Measurements from ENCODE around the gene FRMPD4.
"Not testable (repeated sequence)": the region's sequence is repeated elsewhere in the genome, so short reads cannot be mapped to it uniquely, and the experiment has no call there.

Gene FRMPD4

GRCh38 chrX:12440246-12440645, 302.0 kb downstream of the FRMPD4 start:
- DNase-seq (ENCODE audit: low read depth in 2 of 2) = no peak

- no peak for DNase-seq (ENCODE audit: low read depth in 2 of 2)
These were observed 303.3 kb downstream of the FRMPD4 start for GRCh38 chrX:12441381-12442128.

DNA sequence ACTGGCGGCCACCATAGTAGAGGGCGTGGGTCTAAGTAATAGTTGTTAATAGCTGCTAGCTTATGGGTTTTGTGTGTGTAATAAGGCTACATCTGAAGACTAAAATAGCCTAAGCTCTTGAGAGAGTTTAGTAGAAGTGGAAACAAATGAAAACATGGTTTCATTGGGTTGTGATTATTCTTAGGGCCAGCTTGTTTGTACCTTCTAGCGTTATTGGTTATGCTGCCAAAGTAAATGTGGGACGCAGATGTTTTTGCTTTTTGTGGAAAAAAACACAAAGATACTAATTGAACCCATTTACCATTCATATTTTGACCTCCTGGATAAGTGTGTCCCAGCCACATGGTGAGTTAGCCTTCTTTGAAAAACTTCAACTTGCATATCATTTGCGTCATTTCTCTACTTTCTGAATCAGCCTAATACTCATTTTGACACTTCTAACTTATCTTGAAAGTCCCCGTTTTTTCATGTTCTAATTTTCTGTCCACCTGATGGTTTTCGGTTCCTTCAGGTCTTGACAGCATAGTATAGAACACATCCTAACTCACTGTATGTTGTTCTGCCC, 305.3 kb downstream of the FRMPD4 start:
- no peak for DNase-seq (ENCODE audit: low read depth in 2 of 2)

- no peak for DNase-seq (ENCODE audit: low read depth in 2 of 2)
These were observed 308.2 kb downstream of the FRMPD4 start for GRCh38 chrX:12446342-12447075.

GRCh38 chrX:12447448-12448064, 309.3 kb downstream of the FRMPD4 start:
- no peak for DNase-seq (ENCODE audit: low read depth in 2 of 2)

GRCh38 chrX:12452268-12452667, 314.0 kb downstream of the FRMPD4 start:
- no peak for DNase-seq (ENCODE audit: low read depth in 2 of 2)

DNA sequence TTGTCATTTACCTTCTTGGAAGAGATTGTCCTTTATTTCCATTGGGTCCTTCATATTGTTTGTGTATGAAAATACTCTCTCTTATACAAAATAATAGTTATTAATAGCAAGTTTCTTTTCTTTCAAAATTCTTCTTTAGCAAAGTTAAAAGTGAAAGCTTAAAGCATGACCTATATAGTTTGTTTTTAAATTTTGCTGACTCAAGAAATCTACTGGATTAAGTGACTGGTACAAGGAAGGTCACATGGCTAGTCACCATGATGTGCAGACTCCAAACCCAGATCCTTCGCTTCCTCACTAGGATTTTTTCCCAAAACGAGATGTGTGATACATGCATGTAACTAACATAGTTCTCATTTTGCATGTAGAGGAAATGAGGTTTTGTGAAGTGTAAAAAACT, 322.7 kb downstream of the FRMPD4 start:
- DNase-seq (ENCODE audit: low read depth in 2 of 2) = no peak

- DNase-seq (ENCODE audit: low read depth in 2 of 2) = no peak
These were observed 324.8 kb downstream of the FRMPD4 start for GRCh38 chrX:12463052-12463451.

GRCh38 chrX:12463873-12464272, 325.6 kb downstream of the FRMPD4 start:
- no peak for DNase-seq (ENCODE audit: low read depth in 2 of 2)

GRCh38 chrX:12467321-12467720, 329.0 kb downstream of the FRMPD4 start:
- DNase-seq (ENCODE audit: low read depth in 2 of 2) = no peak

GRCh38 chrX:12469296-12469695, 331.0 kb downstream of the FRMPD4 start:
- DNase-seq (ENCODE audit: low read depth in 2 of 2) = no peak

DNA sequence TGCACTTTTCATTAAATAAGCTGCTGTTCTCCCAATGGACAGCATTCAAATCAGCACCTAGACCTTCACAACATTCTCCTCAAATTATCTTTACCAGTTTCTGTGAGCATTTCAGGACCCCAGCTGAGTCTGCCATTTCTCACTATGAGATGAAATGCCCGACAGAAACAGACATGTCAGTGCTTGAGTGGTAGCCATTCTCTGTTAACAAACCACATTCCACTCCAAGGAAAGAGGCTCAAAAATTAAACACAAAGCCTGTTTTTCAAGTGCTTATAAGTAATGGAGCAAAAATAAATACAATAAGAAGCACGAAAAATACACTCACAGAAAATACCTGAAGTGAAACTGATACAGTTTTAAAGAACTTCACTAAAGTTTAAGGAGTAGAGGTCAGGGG, 332.8 kb downstream of the FRMPD4 start:
- DNase-seq (ENCODE audit: low read depth in 2 of 2) = no peak

- no peak for DNase-seq (ENCODE audit: low read depth in 2 of 2)
These were observed 342.7 kb downstream of the FRMPD4 start for GRCh38 chrX:12480956-12481355.

- DNase-seq (ENCODE audit: low read depth in 2 of 2) = no peak
These were observed 349.9 kb downstream of the FRMPD4 start for GRCh38 chrX:12488220-12488619.

GRCh38 chrX:12488771-12489170, 350.5 kb downstream of the FRMPD4 start:
- no peak for DNase-seq (ENCODE audit: low read depth in 2 of 2)

DNA sequence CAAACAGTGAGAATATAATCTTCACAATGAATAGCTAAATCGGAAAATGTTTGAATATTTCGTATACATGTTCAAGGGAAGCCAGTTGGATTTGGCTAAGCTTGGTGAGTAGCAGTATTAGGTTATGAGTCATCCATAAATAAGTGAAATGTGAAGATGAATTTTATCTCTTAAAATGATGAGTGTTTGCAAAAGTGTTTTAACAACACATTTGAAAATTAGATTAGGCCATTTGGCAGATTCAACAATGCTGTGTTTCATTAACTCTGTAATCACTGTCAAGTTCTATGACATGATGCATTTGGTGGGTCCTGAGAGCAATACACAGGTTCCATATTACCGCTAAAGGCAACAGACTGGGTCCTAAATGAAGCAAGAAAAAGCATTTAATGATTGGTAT, 351.1 kb downstream of the FRMPD4 start:
- DNase-seq (ENCODE audit: low read depth in 2 of 2) = no peak

DNA sequence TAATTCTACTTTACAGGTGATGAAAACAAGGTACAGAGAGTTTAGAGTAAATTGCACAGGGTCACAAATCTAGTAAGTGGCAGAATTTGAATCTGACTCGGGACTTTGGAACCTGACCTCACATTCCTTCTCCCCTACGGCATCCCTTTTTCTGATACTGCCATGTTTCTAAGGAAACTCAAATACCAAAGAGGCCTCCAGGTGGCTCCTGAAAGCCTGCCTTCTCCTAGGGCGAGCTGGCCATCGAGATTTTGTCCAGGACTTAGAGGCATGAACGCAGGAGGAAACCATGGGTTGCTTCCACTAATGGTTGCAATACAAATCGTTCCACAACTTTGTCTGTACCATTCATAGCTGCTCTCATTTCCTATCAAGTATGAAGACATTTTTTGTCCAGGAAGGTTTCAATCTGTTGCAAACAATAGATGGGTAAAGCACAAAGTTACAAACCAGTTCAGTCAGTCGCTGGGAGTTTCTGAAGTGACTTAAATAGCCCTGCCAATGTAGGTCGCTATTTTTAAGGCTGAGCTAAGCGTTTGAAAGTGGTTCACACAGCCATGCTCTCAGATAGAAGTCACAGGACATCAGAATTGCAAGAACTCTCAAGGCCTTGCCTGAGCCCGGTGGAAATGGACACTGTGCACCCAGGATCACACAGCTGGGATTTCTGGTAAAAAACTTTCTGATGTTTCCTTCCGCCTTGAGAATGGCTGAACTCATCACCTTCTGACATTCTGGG, 356.3 kb downstream of the FRMPD4 start:
- DNase-seq (ENCODE audit: low read depth in 2 of 2) = no peak

DNA sequence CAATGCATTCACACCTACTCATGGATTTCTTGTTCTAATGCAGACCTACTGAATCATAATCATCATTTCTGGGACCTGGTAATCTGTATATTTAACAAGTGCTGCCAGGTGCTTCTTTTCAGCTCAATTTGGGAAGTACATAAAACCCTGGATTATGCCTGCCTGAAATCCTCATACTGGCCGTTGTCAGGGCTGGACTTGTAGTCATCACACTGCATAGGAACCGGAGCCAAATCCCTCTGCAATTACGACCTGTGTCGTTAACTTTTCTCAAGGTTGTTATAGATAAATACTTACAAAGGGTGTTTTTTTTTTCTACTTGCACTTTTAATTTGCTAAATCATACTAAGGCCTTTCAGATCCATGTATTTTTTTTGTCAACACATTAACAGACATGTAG, 358.1 kb downstream of the FRMPD4 start:
- no peak for DNase-seq (ENCODE audit: low read depth in 2 of 2)

- DNase-seq (ENCODE audit: low read depth in 2 of 2) = no peak
These were observed 359.7 kb downstream of the FRMPD4 start for GRCh38 chrX:12497832-12498591.

DNA sequence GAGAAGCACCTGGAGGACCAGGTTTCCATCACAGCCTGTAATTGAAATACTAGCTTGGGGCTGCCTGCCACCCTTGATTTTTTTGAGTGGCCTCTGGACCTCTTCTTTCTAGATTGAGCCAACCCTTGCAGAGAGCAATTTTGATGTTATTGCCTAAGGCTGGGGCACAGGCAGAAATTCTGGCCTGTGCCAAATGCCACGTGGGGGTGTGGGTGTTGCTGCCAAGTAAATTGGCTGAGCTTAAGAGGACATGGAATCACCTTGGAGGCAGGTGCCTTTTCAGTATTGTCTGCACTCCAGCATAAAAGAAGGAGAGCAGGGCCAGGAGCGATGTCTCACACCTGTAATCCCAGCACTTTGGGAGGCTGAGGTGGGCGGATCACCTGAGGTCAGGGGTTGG, 366.9 kb downstream of the FRMPD4 start:
- no peak for DNase-seq (ENCODE audit: low read depth in 2 of 2)

GRCh38 chrX:12515384-12515783, 377.1 kb downstream of the FRMPD4 start:
- not testable (repeated sequence) for DNase-seq (ENCODE audit: low read depth in 2 of 2)
